ENCODE data around the gene ADARB1. TPM values are rescaled to one million over a fixed set of nuclear protein-coding genes. Genes with fewer than 3 reads are reported as not detected.

The ADARB1 gene
- total RNA-seq, 5 donors from 2014 or later (not counting 1 experiment from before 2014, with no cell fraction given), result 39.7 to 50.3 (median 44.5) TPM

DNA sequence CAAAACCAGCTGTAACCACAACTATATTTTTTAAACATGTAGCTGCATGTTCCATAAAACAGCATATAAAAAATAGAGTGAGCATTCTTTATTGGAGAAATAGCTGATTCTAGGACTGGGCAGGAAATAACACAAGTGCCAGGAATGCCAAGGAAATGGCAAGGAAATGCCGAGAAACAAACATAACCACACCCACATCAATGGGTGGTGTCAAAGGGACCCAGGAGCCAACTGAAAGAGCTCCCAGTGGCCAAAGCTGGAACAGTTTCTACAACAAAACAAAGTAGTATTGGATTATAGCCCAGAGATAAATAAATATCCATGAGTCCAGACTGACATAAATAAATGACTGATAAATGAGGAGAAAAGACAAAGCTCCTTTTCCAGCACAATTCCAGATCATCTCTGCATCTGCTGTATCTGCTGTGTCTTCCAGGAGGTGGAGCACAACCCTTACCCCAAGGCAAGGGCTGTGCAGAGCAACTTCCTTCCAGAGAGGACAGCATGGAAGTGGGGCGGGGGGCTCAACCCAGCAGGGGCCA, 28.1 kb downstream of the ADARB1 start:
- H3K27me3 Mint-ChIP-seq, result no peaks in the 10 kb centered on the region
- Histone ChIP-seq H3K4me3 (ENCODE audit: control insufficient read depth in 1 of 2, extremely low read depth in 1 of 2, low read length in 1 of 2) (no peak overlapping the region), H3K4me1 (ENCODE audit: control insufficient read depth in 1 of 2, extremely low read depth in 1 of 2, insufficient read depth in 2 of 2, low read length in 2 of 2) (peaks cover 14 to 38% of the 10 kb centered on the region in 2 experiments), H3K36me3 (ENCODE audit: control insufficient read depth in 2 of 2, extremely low read depth in 1 of 2, insufficient read depth in 1 of 2, low read length in 1 of 2) (no peaks in the 10 kb centered on the region), H3K9me3 (no peaks in the 10 kb centered on the region), H3K27ac (ENCODE audit: low read length) (no peak overlapping the region), H3K27me3 (replicated peaks in 1 of 2; ENCODE audit: control insufficient read depth in 2 of 2, extremely low read depth in 1 of 2, insufficient read depth in 2 of 2, low read length in 1 of 2) (no peaks in the 10 kb centered on the region)
- peak in 1 of 35 experiments; percentile 27 for DNase-seq
- H3K4me3 Mint-ChIP-seq, result no peak overlapping the region
- whole genome bisulfite sequencing (ENCODE audit: insufficient coverage), result no CpG with 5 or more reads among the region's 2 CpGs
- no peak overlapping the region for H3K27ac Mint-ChIP-seq
- no peak for ATAC-seq (replicated peaks in 1 of 4)
- POLR2A ChIA-PET, result no interaction called here
- CTCF ChIA-PET, result interaction anchor here (0.6 to 1.4 kb wide), 7 partner anchors 13 to 153 kb away, joined by 3 to 4 read pairs (median 3); no protein-coding TSS in a partner anchor
- peaks cover 66 to 76% (median 71%) of the 10 kb centered on the region in 3 donors for H3K4me1 Mint-ChIP-seq
- H3K36me3 Mint-ChIP-seq, result peaks cover 13% of the 10 kb centered on the region
- H3K9me3 Mint-ChIP-seq, result no peaks in the 10 kb centered on the region

DNA sequence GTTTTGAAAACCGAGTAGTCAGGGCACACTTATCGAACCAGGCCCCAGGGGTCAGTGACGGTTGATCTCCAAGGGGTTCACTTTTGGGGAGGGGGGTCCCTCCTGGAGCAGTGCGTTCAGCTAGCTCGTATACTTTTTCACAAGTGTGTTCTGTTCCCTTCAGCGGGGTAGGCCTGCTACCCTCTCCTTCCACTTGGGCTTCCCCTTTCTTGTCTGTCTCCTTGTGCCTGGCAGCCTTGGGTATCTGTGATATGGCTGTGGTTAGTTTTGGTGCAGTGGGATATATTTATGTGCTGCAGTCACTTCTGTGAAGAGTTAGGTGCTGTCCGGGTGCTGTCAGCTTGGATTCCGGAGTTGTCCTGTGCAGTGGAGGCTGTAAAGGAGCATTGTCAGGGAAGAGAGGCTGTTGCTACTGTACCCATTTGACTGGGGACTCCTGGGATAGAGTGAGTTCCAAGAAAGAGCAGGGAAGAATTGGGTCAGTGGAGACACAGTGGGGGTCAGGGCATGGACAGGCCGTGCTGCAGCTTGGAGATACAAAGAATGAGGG, 29.7 kb downstream of the ADARB1 start:
- H3K27ac Mint-ChIP-seq, result peak overlapping the region in 1 of 2 donors; percentile 5
- no peaks in the 10 kb centered on the region for H3K9me3 ChIP-seq
- no peaks in the 10 kb centered on the region for H3K9me3 Mint-ChIP-seq
- no peak overlapping the region for H3K4me3 ChIP-seq (ENCODE audit: control insufficient read depth in 1 of 2, extremely low read depth in 1 of 2, low read length in 1 of 2)
- H3K4me1 ChIP-seq (ENCODE audit: control insufficient read depth in 1 of 2, extremely low read depth in 1 of 2, insufficient read depth in 2 of 2, low read length in 2 of 2), result peaks cover 15 to 31% of the 10 kb centered on the region in 2 experiments
- H3K36me3 ChIP-seq (ENCODE audit: control insufficient read depth in 2 of 2, extremely low read depth in 1 of 2, insufficient read depth in 1 of 2, low read length in 1 of 2), result no peaks in the 10 kb centered on the region
- ATAC-seq (replicated peaks in 1 of 4) (peak in 3 of 4 experiments; percentile 20 to 54 (median 21)), DNase-seq (peak in 1 of 35 experiments; percentile 19)
- no peak overlapping the region for H3K27ac ChIP-seq (ENCODE audit: low read length)
- WGBS (ENCODE audit: insufficient coverage), result 86% methylated on average over 2 of the region's 9 CpGs
- H3K4me1 Mint-ChIP-seq, result peaks cover 57 to 71% (median 66%) of the 10 kb centered on the region in 3 donors
- H3K36me3 Mint-ChIP-seq, result peaks cover 2% of the 10 kb centered on the region
- POLR2A ChIA-PET, result no interaction called here
- peak overlapping the region in 2 of 3 donors; percentile 1 to 57 for H3K4me3 Mint-ChIP-seq
- CTCF ChIA-PET, result no interaction called here
- no peaks in the 10 kb centered on the region for H3K27me3 Mint-ChIP-seq
- no peaks in the 10 kb centered on the region for H3K27me3 ChIP-seq (replicated peaks in 1 of 2; ENCODE audit: control insufficient read depth in 2 of 2, extremely low read depth in 1 of 2, insufficient read depth in 2 of 2, low read length in 1 of 2)

DNA sequence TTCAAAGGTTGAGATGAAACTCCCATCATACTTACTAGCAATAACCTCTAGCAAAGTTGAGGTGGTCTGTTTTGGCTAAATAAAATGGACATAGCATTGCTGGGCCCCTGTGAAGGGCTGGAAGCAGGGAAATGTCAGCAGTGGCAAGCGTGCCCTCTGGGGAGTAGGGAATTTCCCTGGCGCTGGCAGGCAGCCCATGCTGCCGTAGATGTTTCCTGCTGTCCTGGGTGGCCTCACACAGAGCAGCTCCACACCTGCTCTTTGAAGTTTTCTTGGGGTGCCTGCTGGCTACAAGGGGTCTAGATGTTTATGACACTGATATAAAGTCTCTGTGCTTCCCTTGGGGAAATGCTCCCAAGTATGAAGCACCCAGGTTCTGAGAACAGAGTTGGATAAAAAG, 30.2 kb downstream of the ADARB1 start:
- no peak overlapping the region for H3K4me3 ChIP-seq (ENCODE audit: control insufficient read depth in 1 of 2, extremely low read depth in 1 of 2, low read length in 1 of 2)
- H3K4me1 Mint-ChIP-seq, result peaks cover 58 to 76% (median 71%) of the 10 kb centered on the region in 3 donors
- 21% methylated on average over 3 of the region's 3 CpGs for WGBS (ENCODE audit: insufficient coverage)
- H3K36me3 Mint-ChIP-seq, result peaks cover 2% of the 10 kb centered on the region
- no peak overlapping the region for H3K27ac ChIP-seq (ENCODE audit: low read length)
- peak overlapping the region; percentile 46 to 68 for H3K27ac Mint-ChIP-seq
- POLR2A ChIA-PET, result no interaction called here
- no peaks in the 10 kb centered on the region for H3K36me3 ChIP-seq (ENCODE audit: control insufficient read depth in 2 of 2, extremely low read depth in 1 of 2, insufficient read depth in 1 of 2, low read length in 1 of 2)
- peaks cover 20 to 36% of the 10 kb centered on the region in 2 experiments for H3K4me1 ChIP-seq (ENCODE audit: control insufficient read depth in 1 of 2, extremely low read depth in 1 of 2, insufficient read depth in 2 of 2, low read length in 2 of 2)
- DNase-seq, result peak in 16 of 35 experiments; percentile 14 to 66 (median 26)
- ATAC-seq (replicated peaks in 1 of 4), result peak; percentile 46 to 76 (median 62)
- no peaks in the 10 kb centered on the region for H3K9me3 Mint-ChIP-seq
- H3K27me3 Mint-ChIP-seq, result no peaks in the 10 kb centered on the region
- no peaks in the 10 kb centered on the region for H3K9me3 ChIP-seq
- CTCF ChIA-PET, result no interaction called here
- H3K27me3 ChIP-seq (replicated peaks in 1 of 2; ENCODE audit: control insufficient read depth in 2 of 2, extremely low read depth in 1 of 2, insufficient read depth in 2 of 2, low read length in 1 of 2), result no peaks in the 10 kb centered on the region
- H3K4me3 Mint-ChIP-seq, result peak overlapping the region; percentile 4 to 57 (median 31)

DNA sequence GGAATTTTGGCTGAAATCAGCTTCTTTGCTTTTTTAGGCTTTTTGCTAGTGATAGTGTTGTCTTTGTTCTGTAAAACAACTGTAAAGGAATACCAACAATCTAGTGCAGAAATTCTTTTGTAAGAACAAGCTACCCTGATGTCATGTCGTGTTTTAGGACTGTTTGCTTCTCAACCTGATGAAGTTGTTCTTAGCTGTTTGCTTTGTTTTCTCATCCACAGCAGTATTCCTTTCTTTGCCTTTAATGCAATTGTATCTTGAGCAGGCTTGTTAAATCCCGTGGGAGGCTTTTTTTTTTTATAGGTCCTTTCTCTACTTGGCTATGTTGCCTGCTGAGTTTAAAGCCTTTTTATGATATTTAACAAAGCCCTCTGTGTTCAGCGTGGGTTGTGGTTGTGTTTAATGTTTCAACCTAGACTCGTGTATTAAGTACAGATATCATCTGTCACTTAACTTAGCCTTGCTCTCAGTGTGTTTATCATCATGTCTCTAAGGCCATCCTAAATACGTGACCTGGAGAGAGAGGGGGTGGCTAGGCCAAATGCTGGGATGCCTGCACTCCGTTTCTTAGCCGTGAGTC, 31.6 kb downstream of the ADARB1 start:
- ATAC-seq (replicated peaks in 1 of 4) (no peak), DNase-seq (no peak)
- WGBS (ENCODE audit: insufficient coverage), result 100% methylated on average over 1 of the region's 7 CpGs
- peaks cover 32 to 46% of the 10 kb centered on the region in 2 experiments for H3K4me1 ChIP-seq (ENCODE audit: control insufficient read depth in 1 of 2, extremely low read depth in 1 of 2, insufficient read depth in 2 of 2, low read length in 2 of 2)
- H3K36me3 Mint-ChIP-seq, result peaks cover 2% of the 10 kb centered on the region
- H3K27ac ChIP-seq (ENCODE audit: low read length), result no peak overlapping the region
- peak overlapping the region in 1 of 3 donors; percentile 57 for H3K4me3 Mint-ChIP-seq
- no peaks in the 10 kb centered on the region for H3K27me3 ChIP-seq (replicated peaks in 1 of 2; ENCODE audit: control insufficient read depth in 2 of 2, extremely low read depth in 1 of 2, insufficient read depth in 2 of 2, low read length in 1 of 2)
- ChIA-PET POLR2A (no interaction called here), CTCF (no interaction called here)
- H3K27ac Mint-ChIP-seq, result peak overlapping the region in 1 of 2 donors; percentile 35
- no peaks in the 10 kb centered on the region for H3K36me3 ChIP-seq (ENCODE audit: control insufficient read depth in 2 of 2, extremely low read depth in 1 of 2, insufficient read depth in 1 of 2, low read length in 1 of 2)
- H3K9me3 Mint-ChIP-seq, result no peaks in the 10 kb centered on the region
- H3K4me1 Mint-ChIP-seq, result peaks cover 71 to 84% (median 81%) of the 10 kb centered on the region in 3 donors
- no peaks in the 10 kb centered on the region for H3K9me3 ChIP-seq
- H3K27me3 Mint-ChIP-seq, result no peaks in the 10 kb centered on the region
- H3K4me3 ChIP-seq (ENCODE audit: control insufficient read depth in 1 of 2, extremely low read depth in 1 of 2, low read length in 1 of 2), result no peak overlapping the region

DNA sequence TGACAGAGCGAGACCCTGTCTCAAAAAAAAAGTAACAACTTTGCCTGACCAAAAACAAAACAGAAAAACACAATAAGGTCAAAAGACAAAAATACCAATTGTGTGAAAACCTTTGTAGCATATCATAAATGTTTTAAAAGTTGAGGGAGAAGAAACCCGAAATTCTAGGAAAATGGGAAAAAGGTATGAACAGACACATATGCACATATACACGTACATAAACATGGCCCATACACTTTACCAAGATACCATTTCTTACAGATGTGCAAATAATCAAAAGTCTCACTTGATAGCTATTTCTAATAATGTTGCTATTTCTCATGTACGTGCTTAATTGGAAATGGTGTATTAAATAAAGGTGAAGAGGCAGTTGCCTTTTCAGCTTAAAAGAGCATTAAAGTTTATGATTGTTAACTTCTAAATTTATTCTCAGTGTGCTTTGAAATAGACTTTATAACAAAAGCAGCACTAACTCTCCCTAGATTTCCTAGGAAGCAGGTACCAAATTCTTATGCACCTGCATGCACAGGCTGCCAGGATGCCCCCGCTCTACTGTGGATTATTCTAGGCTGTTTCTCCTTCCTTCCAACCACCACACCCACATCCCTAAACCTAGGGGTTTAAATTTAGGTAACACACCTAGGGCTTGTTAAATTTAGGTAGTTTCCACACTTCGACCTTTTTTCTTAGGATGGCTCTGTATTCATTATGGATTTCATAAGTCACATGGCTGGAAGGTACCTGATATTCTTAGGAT, 33.8 kb downstream of the ADARB1 start:
- Histone ChIP-seq H3K27ac (ENCODE audit: low read length) (no peak overlapping the region), H3K4me1 (ENCODE audit: control insufficient read depth in 1 of 2, extremely low read depth in 1 of 2, insufficient read depth in 2 of 2, low read length in 2 of 2) (peaks cover 30 to 34% of the 10 kb centered on the region in 2 experiments), H3K36me3 (ENCODE audit: control insufficient read depth in 2 of 2, extremely low read depth in 1 of 2, insufficient read depth in 1 of 2, low read length in 1 of 2) (no peaks in the 10 kb centered on the region), H3K9me3 (no peaks in the 10 kb centered on the region), H3K4me3 (ENCODE audit: control insufficient read depth in 1 of 2, extremely low read depth in 1 of 2, low read length in 1 of 2) (no peak overlapping the region), H3K27me3 (replicated peaks in 1 of 2; ENCODE audit: control insufficient read depth in 2 of 2, extremely low read depth in 1 of 2, insufficient read depth in 2 of 2, low read length in 1 of 2) (no peaks in the 10 kb centered on the region)
- ChIA-PET CTCF (interaction anchor here in 1 of 2 donors (1.0 kb wide), 1 partner anchor 143 kb away, joined by 3 read pairs; no protein-coding TSS in a partner anchor), POLR2A (interaction anchor here in 1 of 2 donors (1.1 kb wide), 1 partner anchor 9 kb away, joined by 3 read pairs; no protein-coding TSS in a partner anchor)
- Mint-ChIP-seq H3K4me3 (peak overlapping the region in 1 of 3 donors; percentile 75), H3K9me3 (no peaks in the 10 kb centered on the region), H3K36me3 (no peaks in the 10 kb centered on the region), H3K4me1 (peaks cover 76 to 87% (median 81%) of the 10 kb centered on the region in 3 donors), H3K27me3 (no peaks in the 10 kb centered on the region), H3K27ac (no peak overlapping the region)
- no CpG with 5 or more reads among the region's 6 CpGs for WGBS (ENCODE audit: insufficient coverage)
- DNase-seq, result no peak
- no peak for ATAC-seq (replicated peaks in 1 of 4)

All from T-cell (primary cell).